ENCODE data around the gene INO80E. TPM values are rescaled to one million over a fixed set of nuclear protein-coding genes. Genes with fewer than 3 reads are reported as not detected.

The INO80E gene
- polyA plus RNA-seq, 1 of the 3 experiments (the other 2 are of a cell fraction) = 46.6 TPM

DNA sequence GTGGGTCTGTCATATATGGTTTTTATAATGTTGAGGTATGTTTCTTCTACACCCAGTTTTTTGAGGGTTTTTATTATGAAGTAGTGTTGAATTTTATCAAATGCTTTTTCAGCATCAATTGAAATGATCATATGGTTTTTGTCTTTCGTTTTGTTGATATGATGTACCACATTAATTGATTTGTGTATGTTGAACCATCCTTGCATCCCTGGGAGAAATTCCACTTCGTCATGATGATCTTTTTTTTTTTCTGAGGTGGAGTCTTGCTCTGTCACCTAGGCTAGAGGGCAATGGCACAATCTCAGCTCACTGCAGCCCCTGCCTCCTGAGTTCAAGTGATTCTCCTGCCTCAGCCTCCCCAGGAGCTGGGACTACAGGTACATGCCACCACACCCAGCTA, 48.1 kb upstream of the INO80E start:
- Histone ChIP-seq H3K36me3 (replicated peaks in 1 of 2; ENCODE audit: control insufficient read depth in 1 of 2, insufficient read depth in 2 of 2, low read length in 1 of 2) (no peaks in the 10 kb centered on the region), H3F3A (replicated peaks; ENCODE audit: insufficient read depth) (peaks cover 23% of the 10 kb centered on the region), H2AFZ (ENCODE audit: low read depth) (no peak overlapping the region), H3K27me3 (ENCODE audit: insufficient read depth) (no peaks in the 10 kb centered on the region), H3K9ac (no peak overlapping the region), H3K4me3 (ENCODE audit: low read depth in 2 of 2, low read length in 1 of 2) (no peak overlapping the region), H4K20me1 (ENCODE audit: insufficient read depth) (no peaks in the 10 kb centered on the region), H3K9me3 (no peaks in the 10 kb centered on the region), H3K4me1 (ENCODE audit: control insufficient read depth in 1 of 2, insufficient read depth in 2 of 2, low read depth in 1 of 2, low read length in 1 of 2) (0 out of 4 replicates have a peak, but pooled peaks cover 0 to 9% of the 10 kb centered on the region in 2 experiments), H3K79me2 (ENCODE audit: insufficient read depth) (no peaks in the 10 kb centered on the region), H3K4me2 (no peak overlapping the region), H3K9me2 (no peaks in the 10 kb centered on the region), H3K27ac (ENCODE audit: low read depth in 2 of 2, low read length in 1 of 2) (no peak overlapping the region)
- ChIA-PET CTCF (interaction anchor here (0.6 kb wide), 1 partner anchor 46 kb away, joined by 3 read pairs; no protein-coding TSS in a partner anchor), POLR2A (no interaction called here)
- 54% methylated on average over 2 of the region's 2 CpGs for WGBS (ENCODE audit: low lambda C conversion rate)
- TF ChIP-seq ELF1 (IDR thresholded peaks at IDR 0.05) (no peak), CTCF (IDR thresholded peaks at IDR 0.05) (no peak), MEF2A (IDR thresholded peaks at IDR 0.05; ENCODE audit: borderline replicate concordance, low read depth) (no peak), MAX (IDR thresholded peaks at IDR 0.05; ENCODE audit: low read depth) (no peak), IRF3 (IDR thresholded peaks at IDR 0.05; ENCODE audit: low read depth, low read length) (no peak), CHD2 (IDR thresholded peaks at IDR 0.05; ENCODE audit: low read length, partially characterized antibody) (no peak), EP300 (IDR thresholded peaks at IDR 0.05; ENCODE audit: borderline replicate concordance in 1 of 2, low read depth in 1 of 2, low read length in 1 of 2) (no peak), RXRA (IDR thresholded peaks at IDR 0.05; ENCODE audit: borderline replicate concordance, low read depth) (no peak), PBX3 (IDR thresholded peaks at IDR 0.05) (no peak), ZBTB33 (IDR thresholded peaks at IDR 0.05; ENCODE audit: borderline replicate concordance, low read depth) (no peak), GATA2 (CRISPR knock-in tag; IDR thresholded peaks at IDR 0.05) (no peak), YY1 (IDR thresholded peaks at IDR 0.05; ENCODE audit: low read depth) (no peak)
- no peak for DNase-seq

Measured in SK-N-SH (cell line).